IPS DF 6.9 (cell line): ENCODE data around the gene ZNF207.
"Not testable (repeated sequence)": the region's sequence is repeated elsewhere in the genome, so short reads cannot be mapped to it uniquely, and the experiment has no call there.

ENCODE experiments used
- DNase-seq: peaks from one replicate; pipeline ENCODE4 v3.0.0-alpha.2; 2013; ENCODE audit warnings: low read depth, low spot score
- H3K27ac ChIP-seq: one replicate; pipeline ENCODE4 v1.5.1; 2013; ENCODE audit warnings: low read length, control low read depth
- H3K27me3 ChIP-seq: 2 replicates; pipeline ENCODE4 v1.6.1; 2013; ENCODE audit warnings: mild to moderate bottlenecking, low read length; ENCODE audit not compliant: control insufficient read depth, insufficient read depth
- H3K36me3 ChIP-seq: 2 replicates; pipeline ENCODE4 v1.6.1; 2013; ENCODE audit warnings: low read length; ENCODE audit not compliant: control insufficient read depth, insufficient read depth
- H3K4me1 ChIP-seq: 2 replicates; pipeline ENCODE4 v1.6.1; 2013; ENCODE audit warnings: low read length; ENCODE audit not compliant: control insufficient read depth, insufficient read depth
- H3K4me3 ChIP-seq: 2 replicates; pipeline ENCODE4 v1.5.1; 2013; ENCODE audit warnings: mild to moderate bottlenecking, low read length
- H3K9me3 ChIP-seq: 2 replicates; pipeline ENCODE4 v1.6.1; 2013; ENCODE audit warnings: low read length, inconsistent platforms; ENCODE audit not compliant: control insufficient read depth, insufficient read depth
- WGBS: extraction: QIAGEN DNeasy Blood & Tissue Kit; methylation state at CpG from one replicate; pipeline ENCODE4 v1.1.7; 2013; ENCODE audit warnings: mixed read lengths, missing lambda C conversion rate; ENCODE audit not compliant: insufficient read length, insufficient coverage; 5-methylcytosine and 5-hydroxymethylcytosine counted together

ZNF207 gene

DNA sequence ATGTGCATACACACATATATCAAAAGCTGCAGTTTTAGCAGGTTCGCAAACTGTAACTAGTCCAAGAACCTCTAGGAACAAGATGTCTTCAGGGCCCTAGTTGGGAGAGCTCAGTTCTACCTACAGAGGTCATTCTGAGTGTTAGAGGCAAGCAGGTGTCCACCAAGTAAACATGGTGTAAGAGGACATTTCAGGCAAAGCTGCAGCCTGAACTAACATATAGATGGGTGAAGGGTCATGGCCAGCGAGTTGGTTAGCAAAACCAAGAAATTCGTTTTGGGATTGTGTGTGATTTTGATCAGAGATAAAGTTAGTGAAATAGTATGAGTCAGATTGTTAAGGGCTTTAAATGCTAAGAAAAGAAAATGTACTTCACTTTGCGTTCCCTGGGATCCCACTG, 32.6 kb upstream of the ZNF207 start:
- no peak for DNase-seq
- no peaks in the 10 kb centered on the region for H3K9me3 ChIP-seq
- H3K4me1 ChIP-seq = no peaks in the 10 kb centered on the region
- WGBS = 100% methylated on average over 1 of the region's 4 CpGs
- no peak overlapping the region for H3K27ac ChIP-seq
- H3K4me3 ChIP-seq = no peak overlapping the region
- H3K36me3 ChIP-seq = no peaks in the 10 kb centered on the region
- no peaks in the 10 kb centered on the region for H3K27me3 ChIP-seq

DNA sequence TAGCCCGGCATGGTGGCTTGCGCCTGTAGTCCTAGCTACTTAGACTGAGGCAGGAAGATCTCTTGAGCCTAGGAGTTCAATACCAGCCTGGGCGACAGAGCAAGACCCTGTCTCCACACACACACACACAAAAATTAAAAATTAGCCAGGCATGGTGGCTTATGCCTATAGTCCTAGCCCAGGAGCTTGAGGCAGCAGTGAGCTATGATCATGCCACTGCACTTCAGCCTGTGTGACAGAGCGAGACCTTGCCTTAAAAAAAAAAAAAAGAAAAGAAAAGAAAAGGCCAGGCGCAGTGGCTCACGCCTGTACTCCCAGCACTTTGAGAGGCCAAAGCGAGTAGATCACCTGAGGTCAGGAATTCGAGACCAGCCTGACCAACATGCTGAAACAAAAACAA, 31.9 kb upstream of the ZNF207 start:
- Histone ChIP-seq H3K27me3 (no peaks in the 10 kb centered on the region), H3K9me3 (no peaks in the 10 kb centered on the region), H3K27ac (no peak overlapping the region), H3K36me3 (no peaks in the 10 kb centered on the region), H3K4me3 (no peak overlapping the region), H3K4me1 (no peaks in the 10 kb centered on the region)
- no CpG with 5 or more reads among the region's 8 CpGs for WGBS
- DNase-seq = no peak

DNA sequence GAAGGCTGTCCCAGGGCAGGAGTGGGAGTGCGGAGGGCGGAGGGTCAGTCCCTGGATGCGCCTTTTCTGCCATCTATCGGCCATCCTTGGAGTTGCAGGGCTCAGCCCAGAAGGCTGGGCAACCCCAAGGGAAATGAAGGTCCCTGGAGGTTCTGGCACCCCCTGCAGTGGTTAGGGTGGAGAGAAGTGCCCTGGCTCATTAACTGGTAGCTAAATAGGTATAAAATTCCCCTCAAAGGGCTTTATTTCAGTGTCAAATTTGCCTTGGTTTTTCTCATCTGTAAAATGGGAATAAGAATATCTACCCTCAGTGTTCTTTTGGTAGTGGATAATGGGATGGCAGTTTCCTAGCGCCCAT, 30.4 kb upstream of the ZNF207 start:
- H3K4me1 ChIP-seq = no peaks in the 10 kb centered on the region
- no peak overlapping the region for H3K27ac ChIP-seq
- peak; percentile 71 for DNase-seq
- H3K9me3 ChIP-seq = no peaks in the 10 kb centered on the region
- H3K27me3 ChIP-seq = no peaks in the 10 kb centered on the region
- WGBS = no CpG with 5 or more reads among the region's 5 CpGs
- no peak overlapping the region for H3K4me3 ChIP-seq
- H3K36me3 ChIP-seq = no peaks in the 10 kb centered on the region

DNA sequence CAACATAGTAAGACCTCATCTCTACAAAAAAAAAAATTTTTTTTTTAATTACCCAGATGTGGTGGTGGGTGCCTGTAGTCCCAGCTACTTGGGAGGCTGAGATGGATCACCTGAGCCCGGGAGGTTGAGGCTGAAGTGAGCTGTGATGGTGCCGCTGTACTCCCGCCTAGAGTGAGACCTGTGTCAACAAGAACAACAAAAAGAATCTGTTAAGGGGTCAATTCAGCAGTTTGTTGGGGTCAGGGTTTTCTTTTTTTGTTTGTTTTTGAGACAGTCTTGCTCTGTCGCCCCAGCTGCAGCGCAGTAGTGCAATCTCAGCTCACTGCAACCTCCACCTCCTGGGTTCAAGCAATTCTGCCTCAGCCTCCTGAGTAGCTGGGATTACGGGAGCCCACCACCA, 29.9 kb upstream of the ZNF207 start:
- H3K4me3 ChIP-seq, H3K36me3 ChIP-seq, H3K9me3 ChIP-seq, H3K27ac ChIP-seq, H3K27me3 ChIP-seq, H3K4me1 ChIP-seq, DNase-seq: not testable (repeated sequence)
- no CpG with 5 or more reads among the region's 6 CpGs for WGBS

DNA sequence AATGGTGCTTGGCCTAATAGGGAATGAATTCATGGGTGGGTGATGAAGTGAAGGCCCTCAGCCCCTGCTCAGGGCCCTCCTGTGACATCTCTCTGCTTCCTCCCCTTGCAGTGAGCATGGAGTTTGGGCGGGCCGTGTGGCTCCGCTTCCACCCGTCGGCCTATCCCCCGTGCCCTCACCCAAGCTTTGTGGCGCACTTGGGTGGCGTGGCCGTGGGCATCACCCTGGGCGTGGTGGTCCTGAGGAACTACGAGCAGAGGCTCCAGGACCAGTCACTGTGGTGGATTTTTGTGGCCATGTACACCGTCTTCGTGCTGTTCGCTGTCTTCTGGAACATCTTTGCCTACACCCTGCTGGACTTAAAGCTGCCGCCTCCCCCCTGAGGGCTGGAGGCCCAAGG, 29.1 kb upstream of the ZNF207 start:
- H3K27ac ChIP-seq = no peak overlapping the region
- no peak overlapping the region for H3K4me3 ChIP-seq
- H3K4me1 ChIP-seq = no peaks in the 10 kb centered on the region
- no peaks in the 10 kb centered on the region for H3K9me3 ChIP-seq
- H3K27me3 ChIP-seq = no peaks in the 10 kb centered on the region
- no CpG with 5 or more reads among the region's 15 CpGs for WGBS
- no peaks in the 10 kb centered on the region for H3K36me3 ChIP-seq
- no peak for DNase-seq

DNA sequence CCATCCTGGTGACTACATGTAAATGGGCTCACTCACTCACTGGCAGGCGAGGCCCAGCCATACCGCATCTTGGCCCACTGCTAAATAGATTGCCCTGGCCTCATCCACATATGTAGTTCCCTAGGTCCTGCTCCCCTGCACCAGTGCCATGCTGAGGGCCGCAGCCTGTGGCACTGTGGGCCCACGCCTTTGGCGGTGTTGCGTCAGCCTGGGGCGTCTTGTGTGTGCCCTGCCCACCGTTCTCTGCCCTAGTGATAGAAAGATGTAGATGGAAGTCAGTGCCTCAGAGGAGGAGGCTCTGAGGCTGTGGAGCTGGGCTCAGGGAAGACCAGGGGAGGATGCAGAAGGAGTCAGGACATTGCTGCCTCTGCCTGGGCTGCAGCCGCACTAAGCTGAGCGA, 26.9 kb upstream of the ZNF207 start:
- H3K27ac ChIP-seq = no peak overlapping the region
- no peaks in the 10 kb centered on the region for H3K36me3 ChIP-seq
- H3K27me3 ChIP-seq = no peaks in the 10 kb centered on the region
- H3K4me1 ChIP-seq = no peaks in the 10 kb centered on the region
- no peak overlapping the region for H3K4me3 ChIP-seq
- no peaks in the 10 kb centered on the region for H3K9me3 ChIP-seq
- no CpG with 5 or more reads among the region's 10 CpGs for whole genome bisulfite sequencing
- DNase-seq = no peak

DNA sequence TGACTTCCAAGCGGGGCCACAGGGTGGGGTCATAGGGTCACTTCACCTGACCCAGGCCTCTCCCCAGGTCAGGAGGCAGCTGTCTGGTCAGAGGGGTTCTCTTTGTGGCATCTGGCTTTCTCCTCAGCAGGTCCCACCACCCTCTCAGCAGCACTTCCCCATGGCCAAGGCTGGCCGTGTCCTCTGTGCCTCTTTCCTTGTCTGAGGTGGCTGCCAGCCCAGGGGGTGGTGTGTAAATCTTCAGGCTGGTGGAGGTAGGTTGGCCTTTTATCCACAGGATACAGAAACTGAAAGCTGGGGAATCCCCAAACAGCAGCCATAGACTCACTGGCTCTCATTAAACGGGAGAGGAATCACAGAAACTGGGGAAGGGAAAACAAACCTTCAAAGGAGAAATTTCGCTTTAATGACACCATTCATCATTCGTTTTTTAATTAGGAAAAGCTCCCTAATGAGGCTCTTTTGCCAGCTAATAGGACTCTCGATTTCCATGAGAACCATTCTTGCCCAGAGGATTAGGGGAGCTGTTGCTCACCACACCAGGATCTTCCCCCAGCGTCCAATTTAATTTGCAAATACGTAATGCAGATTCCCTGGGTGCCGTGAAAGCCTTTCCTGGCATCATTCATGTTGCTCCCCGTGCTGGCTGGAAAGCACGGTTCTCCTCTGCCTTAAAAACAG, 26.0 kb upstream of the ZNF207 start:
- Histone ChIP-seq H3K27me3 (no peaks in the 10 kb centered on the region), H3K27ac (no peak overlapping the region), H3K4me3 (no peak overlapping the region), H3K9me3 (no peaks in the 10 kb centered on the region), H3K4me1 (no peaks in the 10 kb centered on the region), H3K36me3 (no peaks in the 10 kb centered on the region)
- WGBS = no CpG with 5 or more reads among the region's 11 CpGs
- no peak for DNase-seq

DNA sequence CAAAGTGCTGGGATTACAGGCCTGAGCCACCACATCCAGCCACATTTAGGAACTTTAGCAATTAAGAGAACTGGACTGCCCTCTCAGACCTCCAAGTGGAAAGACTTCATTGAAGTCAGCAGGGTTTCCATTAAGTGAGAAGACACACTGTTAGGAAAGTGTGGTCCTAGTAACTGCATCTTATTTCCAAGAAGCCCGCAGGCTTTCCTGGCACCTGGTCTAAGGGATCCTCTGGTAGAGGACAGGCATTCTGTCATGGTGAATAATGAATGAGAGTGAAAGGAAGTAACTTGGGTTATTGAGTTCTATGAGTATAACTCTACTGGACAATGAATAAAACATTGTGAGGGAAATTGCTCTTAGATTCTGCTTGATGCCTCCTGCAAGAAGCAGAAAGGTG, 22.0 kb upstream of the ZNF207 start:
- H3K4me1 ChIP-seq = no peaks in the 10 kb centered on the region

DNA sequence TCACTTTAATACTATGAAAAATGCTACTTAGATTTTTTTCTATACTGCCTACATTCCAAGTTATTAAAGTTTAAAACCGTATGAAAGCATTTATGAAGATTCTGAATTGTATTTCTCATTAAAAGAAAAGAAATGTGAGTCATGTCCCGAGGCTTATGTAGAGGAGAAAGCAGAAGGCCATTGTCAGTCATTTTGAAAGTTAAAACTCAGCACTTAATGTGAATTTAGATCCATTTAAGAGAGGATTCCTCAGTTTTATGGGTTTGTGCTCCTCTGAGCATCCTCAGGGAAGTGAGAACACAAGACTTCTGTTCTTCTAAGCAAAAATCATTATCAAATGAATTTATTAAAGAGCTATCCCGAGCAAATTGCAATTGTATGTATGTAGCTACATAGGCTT, 19.8 kb upstream of the ZNF207 start:
- H3K4me1 ChIP-seq = no peaks in the 10 kb centered on the region
- no peaks in the 10 kb centered on the region for H3K9me3 ChIP-seq
- no peaks in the 10 kb centered on the region; the same call in 1 of the 2 replicates for H3K36me3 ChIP-seq
- no peaks in the 10 kb centered on the region for H3K27me3 ChIP-seq
- H3K4me3 ChIP-seq = no peak overlapping the region
- no peak overlapping the region for H3K27ac ChIP-seq
- no peak for DNase-seq
- no CpG with 5 or more reads among the region's 3 CpGs for WGBS

More for the DNA sequence above, 22.0 kb upstream of the ZNF207 start:
- no peak for DNase-seq
- no peaks in the 10 kb centered on the region for H3K9me3 ChIP-seq
- H3K27ac ChIP-seq = no peak overlapping the region
- H3K36me3 ChIP-seq = no peaks in the 10 kb centered on the region
- no peaks in the 10 kb centered on the region for H3K27me3 ChIP-seq
- WGBS = no CpG with 5 or more reads among the region's 1 CpG
- H3K4me3 ChIP-seq = no peak overlapping the region

DNA sequence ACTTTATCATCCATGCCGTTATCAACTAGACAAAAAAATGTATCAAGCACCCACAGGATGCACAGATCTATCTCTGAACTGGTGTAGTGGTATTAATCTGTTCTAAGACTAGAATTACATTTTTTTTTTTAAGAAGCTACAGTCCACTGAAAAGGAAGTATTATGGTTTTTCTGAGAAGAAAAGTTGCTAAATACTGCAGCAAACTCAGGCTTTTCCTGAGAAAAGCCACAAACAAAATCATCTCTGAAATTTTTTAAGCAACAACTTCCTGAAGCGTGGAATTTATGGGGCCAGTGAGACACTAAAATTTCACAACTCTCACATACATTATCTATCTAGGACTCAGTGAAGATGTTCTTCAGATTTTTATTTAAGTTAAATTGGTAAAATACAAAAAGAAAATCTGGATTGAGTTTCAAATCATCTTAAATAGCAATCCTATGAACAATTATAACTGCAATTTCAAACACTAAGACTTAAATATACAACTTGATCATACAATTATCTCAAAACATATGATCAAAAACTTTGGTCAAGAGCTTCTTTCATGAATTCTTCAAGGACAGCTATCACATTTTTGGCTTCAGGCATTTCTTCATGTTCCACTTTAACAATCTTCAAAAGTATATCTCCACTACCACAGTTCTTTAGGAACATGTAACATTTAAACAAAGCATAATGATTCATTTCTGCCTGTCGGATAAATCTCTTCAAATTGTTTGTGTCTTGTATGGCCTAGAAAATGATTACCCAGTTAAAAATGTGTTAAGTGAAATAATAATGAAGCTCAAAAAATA, 18.5 kb upstream of the ZNF207 start:
- no peak overlapping the region for H3K27ac ChIP-seq
- no CpG with 5 or more reads among the region's 3 CpGs for WGBS
- H3K36me3 ChIP-seq = peaks cover 3% of the 10 kb centered on the region; the same call in 1 of the 2 replicates
- H3K9me3 ChIP-seq = no peaks in the 10 kb centered on the region
- H3K4me3 ChIP-seq = no peak overlapping the region
- no peaks in the 10 kb centered on the region for H3K4me1 ChIP-seq
- no peaks in the 10 kb centered on the region for H3K27me3 ChIP-seq
- no peak for DNase-seq

DNA sequence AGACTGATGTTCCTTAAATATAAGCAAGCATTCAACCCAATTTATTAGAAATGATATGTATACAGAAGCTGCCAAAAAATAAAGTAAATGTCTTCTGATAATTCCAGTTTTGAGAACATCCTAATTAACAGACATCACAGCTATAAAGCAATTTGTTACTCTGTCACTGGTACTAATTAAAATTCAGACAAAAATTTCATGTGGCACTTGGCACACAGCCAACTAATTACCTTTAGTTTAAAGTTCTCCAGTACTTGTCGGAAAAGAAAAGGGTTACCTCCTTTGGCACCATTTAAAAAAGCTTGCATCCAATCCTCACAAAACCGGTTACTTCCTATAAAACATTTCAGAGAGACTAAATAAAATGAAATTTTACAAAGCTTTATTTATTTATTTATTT, 16.8 kb upstream of the ZNF207 start:
- no peaks in the 10 kb centered on the region for H3K27me3 ChIP-seq
- H3K36me3 ChIP-seq = peaks cover 3% of the 10 kb centered on the region; the same call in 1 of the 2 replicates
- no CpG with 5 or more reads among the region's 2 CpGs for WGBS
- DNase-seq = no peak
- H3K9me3 ChIP-seq = no peaks in the 10 kb centered on the region
- no peak overlapping the region for H3K4me3 ChIP-seq
- H3K4me1 ChIP-seq = no peaks in the 10 kb centered on the region
- H3K27ac ChIP-seq = no peak overlapping the region
